ENCODE data around the gene ZNF460. TPM values are rescaled to one million over a fixed set of nuclear protein-coding genes. Genes with fewer than 3 reads are reported as not detected.
A peak's percentile ranks its signal among the peaks of the same experiment; 100 is the strongest.

The ZNF460 gene
- total RNA-seq, 1 experiment from 2014 or later = 62.9 TPM

- peak; percentile 45; the same call in 1 of the 2 replicates for TF ChIP-seq ZNF281 (CRISPR knock-in tag; IDR thresholded peaks at IDR 0.05)
- TF ChIP-seq IRF1 (CRISPR knock-in tag; IDR thresholded peaks at IDR 0.05) = no peak
- 0 out of 2 replicates have a peak, but pooled peaks have one; percentile 8 for TF ChIP-seq E2F5 (CRISPR knock-in tag; IDR thresholded peaks at IDR 0.05)
- TF ChIP-seq ZNF532 (CRISPR knock-in tag; IDR thresholded peaks at IDR 0.05; ENCODE audit: borderline replicate concordance) = no peak
- TF ChIP-seq GABPB1 (CRISPR knock-in tag; IDR thresholded peaks at IDR 0.05) = peak; percentile 81
These were observed 39.8 kb upstream of the ZNF460 start, which contains the start of gene ZNF805 (continued) for GRCh38 chr19:57240311-57241090.

- Mint-ChIP-seq H3K4me3 (peak overlapping the region; percentile 97), H3K9me3 (no peaks in the 10 kb centered on the region), H3K27me3 (ENCODE audit: low read depth) (no peaks in the 10 kb centered on the region), H3K4me1 (peaks cover 11% of the 10 kb centered on the region), H3K36me3 (peaks cover 17% of the 10 kb centered on the region), H3K27ac (peak overlapping the region; percentile 92)
- DNase-seq (ENCODE audit: low spot score) = no peak
- CTCF ChIA-PET = no interaction called here
- POLR2A ChIA-PET = no interaction called here
- ATAC-seq = no peak
- TF ChIP-seq GRHL2 (CRISPR knock-in tag; IDR thresholded peaks at IDR 0.05; ENCODE audit: insufficient replicate concordance, severe bottlenecking) (no peak), E2F4 (CRISPR knock-in tag; IDR thresholded peaks at IDR 0.05; ENCODE audit: borderline replicate concordance, low read depth) (no peak), ZNF423 (CRISPR knock-in tag; IDR thresholded peaks at IDR 0.05) (no peak), FOXK1 (CRISPR knock-in tag; IDR thresholded peaks at IDR 0.05) (no peak), ZNF512 (CRISPR knock-in tag; IDR thresholded peaks at IDR 0.05; ENCODE audit: borderline replicate concordance) (no peak), HMGA2 (CRISPR knock-in tag; IDR thresholded peaks at IDR 0.05) (no peak), NFYB (CRISPR knock-in tag; conservative IDR thresholded peaks at IDR 0.05; ENCODE audit: low read depth) (no peak), ATF2 (CRISPR knock-in tag; IDR thresholded peaks at IDR 0.05; ENCODE audit: borderline replicate concordance, low read depth) (no peak), NFE2L1 (CRISPR knock-in tag; IDR thresholded peaks at IDR 0.05) (no peak), GTF2I (CRISPR knock-in tag; conservative IDR thresholded peaks at IDR 0.05) (no peak), TCF7 (CRISPR knock-in tag; IDR thresholded peaks at IDR 0.05; ENCODE audit: low read depth) (no peak), ATF3 (CRISPR knock-in tag; conservative IDR thresholded peaks at IDR 0.05) (no peak), USF1 (CRISPR knock-in tag; IDR thresholded peaks at IDR 0.05) (no peak), OVOL2 (CRISPR knock-in tag; IDR thresholded peaks at IDR 0.05; ENCODE audit: borderline replicate concordance) (no peak), RELA (CRISPR knock-in tag; IDR thresholded peaks at IDR 0.05; ENCODE audit: borderline replicate concordance) (no peak), SMAD4 (CRISPR knock-in tag; IDR thresholded peaks at IDR 0.05) (no peak)
These were observed 39.1 kb upstream of the ZNF460 start for GRCh38 chr19:57241176-57241575.

Data from WTC11 (cell line).